Hippocampal formation (tissue), 2 donors: ENCODE data around the gene MYO3B.

Experiments used
- DNase-seq, 2 donors: peaks; one replicate each; lab custom pipeline; 2025; lab: John Stamatoyannopoulos, UW

The MYO3B gene, protein sequence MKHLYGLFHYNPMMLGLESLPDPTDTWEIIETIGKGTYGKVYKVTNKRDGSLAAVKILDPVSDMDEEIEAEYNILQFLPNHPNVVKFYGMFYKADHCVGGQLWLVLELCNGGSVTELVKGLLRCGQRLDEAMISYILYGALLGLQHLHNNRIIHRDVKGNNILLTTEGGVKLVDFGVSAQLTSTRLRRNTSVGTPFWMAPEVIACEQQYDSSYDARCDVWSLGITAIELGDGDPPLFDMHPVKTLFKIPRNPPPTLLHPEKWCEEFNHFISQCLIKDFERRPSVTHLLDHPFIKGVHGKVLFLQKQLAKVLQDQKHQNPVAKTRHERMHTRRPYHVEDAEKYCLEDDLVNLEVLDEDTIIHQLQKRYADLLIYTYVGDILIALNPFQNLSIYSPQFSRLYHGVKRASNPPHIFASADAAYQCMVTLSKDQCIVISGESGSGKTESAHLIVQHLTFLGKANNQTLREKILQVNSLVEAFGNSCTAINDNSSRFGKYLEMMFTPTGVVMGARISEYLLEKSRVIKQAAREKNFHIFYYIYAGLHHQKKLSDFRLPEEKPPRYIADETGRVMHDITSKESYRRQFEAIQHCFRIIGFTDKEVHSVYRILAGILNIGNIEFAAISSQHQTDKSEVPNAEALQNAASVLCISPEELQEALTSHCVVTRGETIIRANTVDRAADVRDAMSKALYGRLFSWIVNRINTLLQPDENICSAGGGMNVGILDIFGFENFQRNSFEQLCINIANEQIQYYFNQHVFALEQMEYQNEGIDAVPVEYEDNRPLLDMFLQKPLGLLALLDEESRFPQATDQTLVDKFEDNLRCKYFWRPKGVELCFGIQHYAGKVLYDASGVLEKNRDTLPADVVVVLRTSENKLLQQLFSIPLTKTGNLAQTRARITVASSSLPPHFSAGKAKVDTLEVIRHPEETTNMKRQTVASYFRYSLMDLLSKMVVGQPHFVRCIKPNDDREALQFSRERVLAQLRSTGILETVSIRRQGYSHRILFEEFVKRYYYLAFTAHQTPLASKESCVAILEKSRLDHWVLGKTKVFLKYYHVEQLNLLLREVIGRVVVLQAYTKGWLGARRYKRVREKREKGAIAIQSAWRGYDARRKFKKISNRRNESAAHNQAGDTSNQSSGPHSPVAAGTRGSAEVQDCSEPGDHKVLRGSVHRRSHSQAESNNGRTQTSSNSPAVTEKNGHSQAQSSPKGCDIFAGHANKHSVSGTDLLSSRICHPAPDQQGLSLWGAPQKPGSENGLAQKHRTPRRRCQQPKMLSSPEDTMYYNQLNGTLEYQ (N-terminal part only)

DNA sequence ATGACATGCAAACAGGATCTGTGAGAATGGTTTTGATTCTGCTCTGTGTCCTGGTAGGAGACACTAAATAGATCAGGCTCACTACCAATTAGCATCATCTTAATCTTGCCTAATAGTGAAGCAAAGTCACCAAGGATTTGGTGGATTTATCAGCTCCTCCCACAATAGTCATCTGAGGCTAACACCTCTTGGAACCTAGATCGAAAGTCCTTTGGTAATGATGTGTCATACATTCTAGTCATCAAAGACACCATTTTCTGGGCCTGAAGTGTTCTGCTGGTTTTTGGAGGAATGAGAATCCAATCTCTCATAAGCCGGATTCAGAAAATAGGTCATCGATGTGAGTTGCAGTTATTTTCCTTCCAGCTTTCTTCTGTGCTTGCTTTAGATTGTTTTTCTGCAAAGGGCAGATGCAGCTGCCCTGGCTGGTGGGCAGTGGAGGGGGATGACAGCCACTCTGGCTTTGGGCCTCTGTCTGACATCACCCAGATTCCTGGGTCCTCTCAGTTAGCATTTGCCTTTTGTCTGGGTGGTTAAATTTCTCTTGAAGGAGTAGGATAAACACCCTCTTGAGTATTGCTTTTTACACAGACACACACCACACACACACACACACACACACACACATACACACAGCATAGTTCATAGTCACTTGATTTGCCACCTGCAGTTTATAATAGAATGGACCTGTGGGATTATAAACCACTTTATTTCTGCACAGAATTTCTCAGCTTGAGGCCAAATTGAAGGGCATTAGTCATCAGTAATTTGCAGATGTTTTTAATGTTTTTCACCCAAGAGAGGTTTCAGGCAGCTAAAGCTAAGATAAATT, at the start of gene MYO3B:
TSS of gene MYO3B (plus strand) at position 198 of the 832 bp plus-strand sequence. CDS start at position 339, 141 bp downstream.
- peak in 1 of 2 donors; percentile 6 for DNase-seq

DNA sequence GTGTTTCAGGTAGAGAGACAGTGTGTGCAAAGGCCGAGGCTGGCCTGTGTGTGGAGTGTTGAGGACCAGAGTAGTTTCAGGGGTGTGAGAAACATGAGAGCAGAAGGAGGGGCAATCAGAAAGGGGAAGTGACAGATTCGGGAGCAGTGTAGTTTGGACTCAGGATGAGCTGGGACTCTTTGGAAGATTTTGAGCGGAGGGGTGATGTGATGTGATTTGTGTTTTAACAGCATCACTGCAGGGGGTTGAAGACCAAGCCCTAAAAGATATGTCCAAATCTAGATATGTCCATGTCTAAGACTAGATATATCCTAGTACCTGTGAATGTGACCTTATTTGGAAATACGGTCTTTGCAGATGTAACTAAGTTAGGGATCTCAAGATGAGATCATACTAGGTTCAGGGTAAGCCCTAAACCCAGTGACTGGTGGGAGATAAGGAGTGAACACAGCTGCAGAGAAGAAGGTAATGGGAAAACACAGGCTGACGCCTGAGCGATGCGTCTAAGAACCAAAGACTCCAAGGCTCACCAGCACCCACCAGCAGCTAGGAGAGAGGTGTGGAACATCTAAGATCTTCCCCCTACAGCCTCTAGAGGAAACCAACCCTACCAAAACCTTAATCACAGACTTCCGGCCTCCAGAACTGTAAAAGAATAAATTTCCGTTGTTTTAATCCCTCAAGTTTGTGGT, 38.5 kb upstream of the MYO3B start:
- DNase-seq: no peak

DNA sequence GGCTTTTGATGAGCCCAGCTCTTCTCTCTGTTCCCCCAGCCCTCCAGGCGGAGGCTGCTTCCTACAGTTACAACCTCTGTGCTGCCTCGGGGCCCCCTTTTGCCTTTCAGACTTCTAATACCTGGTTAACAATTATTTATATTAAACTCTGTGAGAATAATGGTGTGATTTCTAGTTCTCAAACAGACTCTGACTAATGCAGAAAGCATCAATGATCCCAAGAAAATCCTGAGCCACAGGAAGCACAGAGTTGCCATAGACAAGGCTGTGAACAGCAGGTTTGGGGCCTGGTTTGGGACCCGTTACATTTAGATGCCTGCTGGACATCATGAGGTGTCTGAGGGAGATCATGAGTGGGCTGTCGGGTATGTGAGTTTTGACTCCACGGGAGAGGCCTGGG, 37.4 kb upstream of the MYO3B start:
- no peak for DNase-seq

DNA sequence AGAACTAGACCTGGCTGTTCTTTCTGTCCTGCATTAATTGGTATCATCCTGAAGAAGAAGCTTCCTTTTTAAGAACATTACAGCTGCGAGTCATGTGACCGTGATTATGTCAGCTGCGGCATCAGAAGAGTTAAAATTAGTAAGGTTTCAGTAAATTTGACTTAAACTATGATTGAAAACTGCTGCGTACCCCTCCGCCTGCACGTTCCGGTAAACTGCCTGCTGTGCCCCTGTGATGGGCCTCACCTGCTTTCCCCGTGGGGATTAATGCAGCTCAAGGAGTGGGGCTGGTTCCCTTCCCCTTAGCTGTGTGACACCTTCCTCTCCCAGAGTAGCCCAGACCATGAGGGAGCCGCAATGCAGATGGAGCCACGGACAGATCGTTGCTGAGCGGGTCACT, 36.1 kb upstream of the MYO3B start:
- no peak for DNase-seq

DNA sequence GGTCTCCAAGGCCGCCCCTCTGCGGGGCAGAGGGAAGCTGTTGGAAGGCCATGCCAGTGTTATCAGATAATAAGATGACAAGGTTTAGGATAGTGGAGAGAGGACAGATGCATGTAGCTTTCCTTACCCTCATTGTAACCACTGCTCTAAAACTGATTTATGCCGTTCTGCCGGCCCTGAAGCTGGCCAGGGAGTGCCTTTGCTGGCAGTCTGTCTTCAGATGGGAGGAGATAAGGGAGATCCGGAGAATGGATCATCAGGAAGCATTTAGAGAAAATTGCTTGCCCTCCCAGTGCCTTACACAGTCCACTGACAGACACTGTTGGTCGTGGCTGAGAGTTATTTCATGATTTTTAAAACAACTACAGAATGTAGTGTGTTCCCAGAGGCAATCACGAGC, 35.4 kb upstream of the MYO3B start:
- DNase-seq: no peak

DNA sequence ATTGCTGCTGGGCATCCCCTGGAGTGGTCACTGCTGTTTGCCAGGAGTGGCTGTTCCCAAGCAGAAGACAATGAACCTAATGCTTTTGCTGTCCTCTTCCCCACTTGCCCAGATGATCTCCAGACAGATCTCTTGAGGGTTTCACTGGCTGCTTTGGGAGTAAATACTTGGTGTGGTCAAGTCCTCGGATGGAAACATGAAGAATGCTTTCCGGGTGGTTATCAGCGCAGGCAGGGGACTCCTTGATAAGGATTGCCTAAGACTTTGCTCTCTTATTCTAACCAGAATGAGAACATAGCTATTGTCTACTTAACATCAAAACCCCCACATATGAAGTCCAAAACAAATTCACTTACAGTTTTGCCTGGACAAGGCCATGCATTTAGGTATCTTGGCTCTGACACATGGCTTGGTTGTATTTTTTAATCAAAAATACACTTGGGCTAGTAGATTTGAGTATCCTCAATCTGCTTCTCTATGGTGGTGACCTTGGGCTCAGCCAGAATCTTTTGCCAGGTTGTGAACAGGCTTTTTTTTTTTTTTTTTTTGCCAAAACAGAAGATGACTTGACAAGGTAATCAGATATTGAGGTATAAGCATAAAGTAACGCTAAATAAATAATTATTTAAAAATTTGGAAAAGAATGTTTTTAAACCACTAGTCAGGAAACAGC, 34.8 kb upstream of the MYO3B start:
- no peak for DNase-seq

DNA sequence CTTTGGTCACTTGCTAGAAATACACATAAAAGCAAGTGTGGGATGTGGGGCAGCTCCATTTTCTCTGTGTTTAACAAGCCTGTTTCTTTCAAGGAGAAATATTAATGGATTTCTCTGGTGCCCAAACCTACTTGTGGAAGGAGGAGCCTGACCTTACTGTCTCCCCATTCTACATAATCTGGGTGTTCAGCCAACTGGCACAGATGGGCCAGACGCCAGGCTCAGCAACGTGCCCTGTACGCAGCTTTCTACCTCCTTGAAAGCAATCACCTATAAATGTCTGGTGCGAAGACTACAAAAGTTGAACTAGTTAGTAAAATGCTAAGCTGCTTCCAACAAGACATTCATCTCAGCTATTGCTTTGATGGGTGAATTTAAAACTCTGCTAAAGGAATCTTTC, 33.2 kb upstream of the MYO3B start:
- no peak for DNase-seq

DNA sequence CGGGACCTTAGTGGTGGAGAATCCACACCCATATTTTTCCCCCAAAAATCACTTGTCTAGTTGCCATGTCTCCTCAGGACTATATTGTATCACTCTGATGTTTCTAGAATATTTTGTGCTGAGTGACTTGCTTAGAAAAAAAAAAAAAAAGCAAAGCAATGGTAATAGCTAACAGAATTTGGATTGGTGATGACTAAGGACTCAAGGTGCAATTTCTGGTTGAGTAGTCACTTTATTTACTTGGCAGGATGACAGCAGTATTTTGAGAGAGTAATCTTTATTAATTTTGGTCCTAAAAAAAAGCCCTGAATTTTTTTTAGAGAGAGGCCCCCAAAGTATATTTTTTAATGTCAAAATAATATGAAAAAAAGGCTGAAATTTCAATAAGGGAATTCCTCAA, 32.8 kb upstream of the MYO3B start:
- no peak for DNase-seq

DNA sequence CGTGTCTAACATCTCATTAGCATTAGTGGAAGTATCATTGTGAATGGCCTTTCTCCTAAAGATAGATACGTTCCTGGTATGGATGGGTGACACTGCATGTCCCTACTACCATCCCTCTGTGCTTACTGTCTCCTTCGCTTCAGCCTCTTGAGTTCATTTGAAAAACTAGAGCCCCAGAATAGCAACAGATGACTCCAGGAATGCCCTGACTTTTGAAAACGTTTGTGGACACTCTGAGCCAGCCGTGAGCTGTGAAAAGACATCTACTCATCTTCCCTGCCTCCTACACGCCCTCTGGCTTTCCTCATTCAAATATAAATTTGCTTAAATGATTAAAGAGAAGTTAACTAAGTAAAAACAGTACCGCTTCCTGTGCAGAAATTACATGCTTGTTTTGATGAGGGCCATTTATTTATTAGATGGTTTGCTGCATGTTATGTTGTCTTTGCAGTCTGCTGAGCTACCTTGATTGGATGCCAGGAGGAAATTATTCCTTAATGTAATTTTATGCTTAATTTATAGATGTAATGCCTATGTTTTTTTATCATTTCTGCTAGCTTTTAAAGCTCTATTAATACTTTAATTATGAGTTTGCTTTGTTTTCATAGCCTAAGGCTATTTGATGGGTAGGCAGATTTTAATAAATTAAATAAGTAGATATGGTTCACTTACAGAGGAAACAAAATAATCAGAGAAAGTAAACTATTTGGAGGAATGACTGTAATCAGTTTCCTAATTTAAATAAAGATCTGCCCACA, 32.1 kb upstream of the MYO3B start:
- no peak for DNase-seq

DNA sequence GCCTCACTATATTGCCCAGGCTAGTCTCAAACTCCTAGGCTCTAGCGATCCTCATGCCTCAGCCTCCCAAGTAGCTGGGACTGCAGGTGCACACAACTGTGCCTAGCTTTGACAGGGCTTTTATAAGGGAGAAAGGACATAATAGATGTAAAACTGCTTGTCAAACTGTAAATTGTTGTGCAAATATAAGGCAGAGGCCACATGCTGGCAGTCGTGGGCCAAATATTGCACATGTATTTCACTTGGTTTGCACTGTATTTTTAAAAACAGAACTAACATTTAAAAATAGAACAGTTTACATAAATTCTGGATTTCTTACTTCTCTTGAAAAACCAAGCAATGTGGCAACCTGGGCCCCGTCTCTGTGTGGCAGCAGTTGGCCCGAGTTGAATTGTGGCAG, 31.2 kb upstream of the MYO3B start:
- DNase-seq: no peak

DNA sequence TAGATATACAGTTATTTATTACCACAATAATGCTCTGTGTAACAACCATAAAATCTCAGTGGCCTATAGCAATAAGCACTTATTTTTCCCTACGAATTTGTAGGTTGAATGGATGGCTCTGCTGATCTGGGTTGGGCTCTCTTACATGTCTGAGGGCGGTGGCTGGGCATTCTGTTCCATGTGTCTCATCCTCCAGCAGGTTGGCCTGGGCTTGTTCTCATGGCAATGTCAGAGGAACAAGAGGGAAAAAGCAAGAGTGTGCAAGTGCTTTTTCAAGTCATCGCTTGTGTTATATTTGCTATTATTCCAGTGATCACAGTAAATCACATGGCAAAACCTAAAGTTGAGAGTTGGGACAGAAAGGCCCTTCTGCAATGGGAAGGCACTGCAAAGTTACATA, 30.4 kb upstream of the MYO3B start:
- DNase-seq: no peak

DNA sequence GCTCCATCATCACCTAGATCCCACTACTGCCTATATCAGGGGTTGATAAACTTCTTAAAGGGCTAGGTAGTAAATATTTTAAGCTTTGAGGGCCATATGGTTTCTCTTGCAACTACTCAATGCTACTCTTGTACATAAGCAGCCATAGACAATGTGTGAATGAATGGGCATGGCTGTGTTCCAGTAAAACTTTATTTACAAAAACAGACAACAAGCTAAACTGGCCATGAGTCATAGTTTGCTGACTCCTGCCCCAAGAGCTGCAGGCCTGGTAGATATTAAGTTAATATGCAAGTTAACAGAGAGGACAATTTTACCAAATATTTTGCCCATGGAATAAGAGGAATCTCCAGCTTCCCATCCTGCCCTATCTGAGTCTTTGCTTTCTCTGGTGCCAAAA, 29.8 kb upstream of the MYO3B start:
- DNase-seq: no peak

DNA sequence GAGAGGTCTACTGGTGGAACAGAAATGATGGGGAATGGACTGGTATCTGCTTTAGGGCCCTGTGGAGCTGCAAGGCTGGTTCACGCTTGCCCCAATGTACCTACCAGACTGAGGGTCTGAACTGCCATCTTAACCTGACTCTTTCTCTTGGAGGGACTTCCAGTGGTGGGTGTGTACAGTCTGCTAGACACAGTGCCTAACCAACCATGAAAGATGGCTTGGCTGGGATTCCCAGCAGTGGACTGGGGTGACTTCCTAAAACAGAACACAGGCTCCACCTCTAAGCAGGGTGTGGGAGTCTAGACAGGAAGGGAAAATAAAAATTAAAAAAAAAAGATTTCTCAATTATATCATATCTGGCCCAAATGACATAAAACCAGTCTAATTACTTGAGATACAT, 25.5 kb upstream of the MYO3B start:
- no peak for DNase-seq

DNA sequence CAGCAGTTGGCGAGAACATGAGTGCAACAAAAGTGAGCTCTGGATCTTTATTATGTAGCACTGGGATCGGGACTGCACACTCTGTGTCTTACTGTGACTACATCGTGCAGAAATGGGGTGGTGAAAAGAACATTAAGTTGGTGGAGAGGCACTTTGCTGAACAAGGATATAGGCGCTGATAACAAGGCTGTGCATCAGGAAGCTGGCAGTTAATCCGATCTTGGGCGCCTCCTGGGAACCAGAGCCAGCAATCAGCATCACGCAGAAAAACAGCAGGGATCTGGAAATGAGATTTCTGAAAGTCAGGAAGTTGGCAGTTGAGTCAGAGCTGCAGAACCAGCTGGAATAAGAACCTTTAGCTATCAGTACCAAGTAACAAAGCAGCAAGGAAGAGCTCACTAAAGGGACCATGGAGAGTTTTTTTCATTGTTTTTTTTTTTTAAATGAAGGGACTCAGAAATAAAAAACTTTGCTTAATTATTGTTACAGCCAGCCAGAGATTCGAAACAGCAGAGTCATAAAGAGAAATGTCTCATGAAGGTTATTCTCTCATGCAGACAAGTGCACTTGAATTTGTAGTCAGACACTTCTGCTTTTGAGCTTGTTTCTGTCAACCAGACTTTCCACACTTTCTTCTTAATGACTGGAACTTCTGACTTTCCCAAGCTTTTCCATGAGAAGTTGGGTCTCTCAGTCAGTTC, 22.8 kb upstream of the MYO3B start:
- no peak for DNase-seq

DNA sequence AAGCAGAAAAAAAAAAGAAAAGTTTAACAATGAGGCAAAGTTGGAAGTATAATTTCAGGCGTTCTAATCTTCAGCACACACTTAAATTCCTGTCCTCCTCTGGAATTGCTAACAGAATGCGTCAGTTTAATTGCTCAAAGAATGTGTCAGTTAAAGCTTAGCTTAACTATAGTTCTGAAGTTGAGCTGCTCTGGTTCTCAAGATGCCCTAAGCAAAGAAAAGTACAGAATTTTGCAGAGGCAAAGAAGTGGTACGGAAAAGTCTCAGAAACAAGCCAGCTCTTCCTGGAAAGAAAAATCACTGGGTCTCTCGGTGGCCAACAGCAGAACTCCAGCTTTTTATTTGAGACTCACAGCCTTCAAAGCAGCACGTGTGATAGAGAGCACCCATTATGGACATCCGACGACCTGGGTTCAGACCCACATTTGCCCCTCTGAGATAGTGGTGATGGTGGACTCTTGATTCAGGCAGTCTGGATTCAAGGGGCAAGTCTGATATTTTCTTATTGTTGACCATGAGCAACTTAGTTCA, 22.2 kb upstream of the MYO3B start:
- DNase-seq: no peak

DNA sequence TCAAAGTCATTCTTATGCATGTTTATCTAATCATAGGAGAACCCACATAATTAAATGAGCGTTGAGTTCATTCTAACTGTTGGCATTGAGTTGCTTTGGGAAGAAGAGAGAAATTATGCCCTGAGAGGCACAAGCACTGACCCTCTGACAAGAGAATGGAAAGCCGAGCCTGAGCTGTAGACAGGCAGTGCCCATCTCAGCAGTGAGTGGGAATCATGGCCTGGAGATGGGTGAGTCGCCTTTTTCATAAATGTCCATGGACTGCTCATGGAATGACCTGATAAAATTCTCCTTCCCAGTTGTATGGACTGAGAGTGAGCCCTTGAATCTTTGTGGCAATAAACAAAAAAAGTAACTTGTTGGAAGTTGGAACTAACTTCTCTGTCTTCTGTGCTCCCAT, 21.4 kb upstream of the MYO3B start:
- no peak for DNase-seq

DNA sequence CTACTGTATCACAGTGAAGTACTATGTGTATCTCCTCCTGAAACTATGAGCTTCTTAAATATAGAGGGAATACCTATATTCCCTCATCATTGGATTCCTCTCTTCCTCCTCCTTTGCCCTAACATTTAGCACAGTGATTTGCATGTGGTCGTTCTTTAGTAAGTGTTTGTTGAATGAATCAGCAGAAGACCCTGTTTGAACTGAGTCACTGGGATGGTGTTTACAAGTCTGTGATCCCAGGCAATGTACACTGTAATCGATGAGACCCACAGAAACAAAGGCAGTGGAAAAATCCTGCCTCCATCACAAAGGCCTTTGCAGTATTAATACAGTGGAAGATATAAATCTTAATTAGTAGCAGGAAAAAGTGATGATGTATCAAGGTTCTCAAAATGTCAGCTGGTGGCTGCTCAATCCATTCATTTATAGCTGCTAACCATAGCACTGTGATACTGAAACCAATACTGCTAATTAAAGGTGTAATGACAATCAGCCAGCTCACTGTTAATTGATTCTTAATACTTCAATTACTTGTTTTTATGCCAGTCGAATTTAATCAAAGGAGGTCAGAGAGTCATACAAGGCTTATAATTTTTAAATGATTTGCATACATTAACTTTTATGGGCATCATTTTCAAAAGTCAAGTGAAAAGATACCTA, 20.8 kb upstream of the MYO3B start:
- DNase-seq: no peak

DNA sequence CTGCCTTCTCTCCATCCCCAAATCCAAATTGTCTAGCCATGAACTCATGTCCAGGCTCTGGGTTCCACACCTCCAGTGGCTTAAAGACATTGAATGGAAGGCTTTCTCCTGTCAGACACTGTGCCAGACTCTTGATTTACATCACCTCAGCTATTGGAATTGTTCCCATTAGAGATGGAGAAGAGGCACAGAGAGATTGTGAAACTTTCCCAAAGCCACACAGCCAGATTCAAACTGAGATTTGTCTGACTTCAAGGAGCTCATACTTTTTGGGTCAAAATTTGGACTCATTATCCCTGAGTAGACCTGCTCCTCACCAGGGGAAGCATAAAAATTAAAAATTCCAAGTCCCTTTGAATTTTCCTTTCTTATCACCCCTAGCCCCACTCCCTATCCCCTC, 18.9 kb upstream of the MYO3B start:
- DNase-seq: no peak
